Activated CD8-positive, alpha-beta T cell treated with anti-CD3 and anti-CD28 coated beads for 36 hours (primary cell): ENCODE data around the gene BCL2L1. TPM values are rescaled to one million over a fixed set of nuclear protein-coding genes. Genes with fewer than 3 reads are reported as not detected.

Experiments used
- ATAC-seq: fragments of 200-7000 bp; cut with Tn5 transposase; one replicate; pipeline ENCODE4 v1.10.0; 2021; ENCODE audit warnings: mild to moderate bottlenecking, moderate library complexity
- CTCF ChIA-PET: fragments of 350-600 bp; sonication (Branson Sonifier 250); formaldehyde crosslinking; loops from one replicate; lab custom pipeline; 2021; ENCODE audit warnings: antibody characterized with exemption; lab: Charles Lee
- POLR2A ChIA-PET: fragments of 350-600 bp; sonication (Branson Sonifier 250); formaldehyde crosslinking; loops from one replicate; lab custom pipeline; 2021; ENCODE audit warnings: antibody characterized with exemption; lab: Charles Lee
- DNase-seq: peaks from one replicate; pipeline ENCODE4 v3.0.0-alpha.2; 2020
- H3K27ac Mint-ChIP-seq: one replicate; pipeline ENCODE4 v1.8.0; 2021; ENCODE audit warnings: mild to moderate bottlenecking, mixed read lengths
- H3K27me3 Mint-ChIP-seq: one replicate; pipeline ENCODE4 v1.8.0; 2021; ENCODE audit warnings: mixed read lengths
- H3K36me3 Mint-ChIP-seq: one replicate; pipeline ENCODE4 v1.8.0; 2021; ENCODE audit warnings: low read depth, mixed read lengths
- H3K4me1 Mint-ChIP-seq: one replicate; pipeline ENCODE4 v1.8.0; 2021; ENCODE audit warnings: low read depth, mixed read lengths
- H3K4me3 Mint-ChIP-seq: one replicate; pipeline ENCODE4 v1.8.0; 2021; ENCODE audit warnings: mild to moderate bottlenecking, moderate library complexity, mixed read lengths
- H3K9me3 Mint-ChIP-seq: one replicate; pipeline ENCODE4 v1.8.0; 2021; ENCODE audit warnings: mixed read lengths
- CTCF ChIP-seq: fragments of 200-600 bp; IDR thresholded peaks from one replicate; pipeline ENCODE4 v1.8.0; 2022; ENCODE audit warnings: antibody characterized with exemption, mild to moderate bottlenecking
- intact Hi-C: fragments of 100-400 bp; cut with micrococcal nuclease; formaldehyde crosslinking; loops from one replicate; pipeline ENCODE4 v1.10.0; 2022
- total RNA-seq, 2 experiments: library from RNA; stranded (reverse); gene quantifications; one replicate each; pipeline ENCODE4 v1.2.3, GENCODE V29; 2021

BCL2L1 gene
- total RNA-seq, 2 experiments from 2014 or later: 182 TPM

GRCh38 chr20:31689141-31689540 lies 33.5 kb downstream of the BCL2L1 start:
- no peaks in the 10 kb centered on the region for H3K9me3 Mint-ChIP-seq
- ATAC-seq (no peak), DNase-seq (no peak)
- POLR2A ChIA-PET: interaction anchor here (1.0 to 1.5 kb wide), 3 partner anchors 14 to 45 kb away, joined by 3 to 5 read pairs (median 3); no protein-coding TSS in a partner anchor
- no peak for TF ChIP-seq CTCF
- no peaks in the 10 kb centered on the region for H3K27me3 Mint-ChIP-seq
- H3K36me3 Mint-ChIP-seq: peaks cover 75% of the 10 kb centered on the region
- H3K4me1 Mint-ChIP-seq: peaks cover 70% of the 10 kb centered on the region
- H3K27ac Mint-ChIP-seq: peak overlapping the region; percentile 59
- intact Hi-C loops: no loop called here
- H3K4me3 Mint-ChIP-seq: no peak overlapping the region
- CTCF ChIA-PET: interaction anchor here (2.2 kb wide), 1 partner anchor 35 kb away, joined by 9 read pairs; no protein-coding TSS in a partner anchor

GRCh38 chr20:31687777-31688176 lies 34.9 kb downstream of the BCL2L1 start:
- POLR2A ChIA-PET: interaction anchor here (0.6 to 1.4 kb wide), 2 partner anchors 23 to 136 kb away, joined by 3 read pairs; no protein-coding TSS in a partner anchor
- Mint-ChIP-seq H3K27ac (no peak overlapping the region), H3K27me3 (no peaks in the 10 kb centered on the region), H3K36me3 (peaks cover 83% of the 10 kb centered on the region), H3K4me1 (peaks cover 72% of the 10 kb centered on the region), H3K9me3 (no peaks in the 10 kb centered on the region), H3K4me3 (no peak overlapping the region)
- no peak for TF ChIP-seq CTCF
- ATAC-seq: no peak
- CTCF ChIA-PET: interaction anchor here (0.7 to 2.2 kb wide), 4 partner anchors 13 to 128 kb away, joined by 3 to 9 read pairs (median 4); no protein-coding TSS in a partner anchor
- intact Hi-C loops: no loop called here
- DNase-seq: no peak

GRCh38 chr20:31685853-31686643 lies 36.6 kb downstream of the BCL2L1 start:
- CTCF ChIA-PET: interaction anchor here (1.3 to 5.4 kb wide), 3 partner anchors 10 to 31 kb away, joined by 3 to 18 read pairs (median 10); no protein-coding TSS in a partner anchor
- Mint-ChIP-seq H3K4me3 (no peak overlapping the region), H3K4me1 (peaks cover 70% of the 10 kb centered on the region), H3K9me3 (no peaks in the 10 kb centered on the region), H3K36me3 (peaks cover 78% of the 10 kb centered on the region), H3K27ac (peak overlapping the region; percentile 58), H3K27me3 (no peaks in the 10 kb centered on the region)
- TF ChIP-seq CTCF: no peak
- ATAC-seq (no peak), DNase-seq (no peak)
- intact Hi-C loops: no loop called here
- POLR2A ChIA-PET: interaction anchor here (1.0 to 2.8 kb wide), 5 partner anchors 9 to 32 kb away, joined by 3 to 19 read pairs (median 7); no protein-coding TSS in a partner anchor

- intact Hi-C loops: no loop called here
- DNase-seq (peak; percentile 40), ATAC-seq (peak; percentile 59)
- no peak overlapping the region for H3K4me3 Mint-ChIP-seq
- CTCF ChIA-PET: interaction anchor here (1.0 to 5.4 kb wide), 6 partner anchors 8 to 39 kb away, joined by 3 to 18 read pairs (median 7); no protein-coding TSS in a partner anchor
- H3K36me3 Mint-ChIP-seq: peaks cover 79% of the 10 kb centered on the region
- no peak for TF ChIP-seq CTCF
- H3K9me3 Mint-ChIP-seq: no peaks in the 10 kb centered on the region
- H3K27ac Mint-ChIP-seq: peak overlapping the region; percentile 81
- POLR2A ChIA-PET: interaction anchor here (0.9 to 2.8 kb wide), 11 partner anchors 9 to 47 kb away, joined by 3 to 19 read pairs (median 3); no protein-coding TSS in a partner anchor
- H3K4me1 Mint-ChIP-seq: peaks cover 79% of the 10 kb centered on the region
- no peaks in the 10 kb centered on the region for H3K27me3 Mint-ChIP-seq
Measured at GRCh38 chr20:31684153-31685015, 38.3 kb downstream of the BCL2L1 start.
